Hepatocyte (in vitro differentiated cells): ENCODE measurements around the gene ACTR8. TPM values are rescaled to one million over a fixed set of nuclear protein-coding genes. Genes with fewer than 3 reads are reported as not detected.

Source experiments
- DNase-seq: peaks from one replicate; pipeline ENCODE4 v3.0.0-alpha.2; 2016; ENCODE audit warnings: low spot score
- H2AFZ ChIP-seq: fragments of 200-600 bp; sonication (generic); 2 replicates; pipeline ENCODE4 v1.6.0; 2016; ENCODE audit warnings: antibody characterized with exemption, mild to moderate bottlenecking
- H3K27ac ChIP-seq: fragments of 200-600 bp; sonication (generic); 2 replicates; pipeline ENCODE4 v1.5.1; 2016; ENCODE audit warnings: mild to moderate bottlenecking
- H3K27me3 ChIP-seq: fragments of 200-600 bp; sonication (generic); 2 replicates; pipeline ENCODE4 v1.6.1; 2016
- H3K36me3 ChIP-seq: fragments of 200-600 bp; sonication (generic); replicated peaks from 2 replicates; pipeline ENCODE4 v1.5.1; 2016; ENCODE audit warnings: low read depth; ENCODE audit not compliant: insufficient read depth
- H3K4me1 ChIP-seq: fragments of 200-600 bp; sonication (generic); 2 replicates; pipeline ENCODE4 v1.5.1; 2016; ENCODE audit warnings: mild to moderate bottlenecking, moderate library complexity; ENCODE audit not compliant: insufficient read depth
- H3K4me2 ChIP-seq: fragments of 200-600 bp; sonication (generic); 2 replicates; pipeline ENCODE4 v1.6.0; 2016
- H3K4me3 ChIP-seq: fragments of 200-600 bp; sonication (generic); 2 replicates; pipeline ENCODE4 v1.5.1; 2016; ENCODE audit warnings: mild to moderate bottlenecking
- H3K79me2 ChIP-seq: fragments of 200-600 bp; sonication (generic); 2 replicates; pipeline ENCODE4 v1.6.0; 2017; ENCODE audit warnings: mild to moderate bottlenecking
- H3K9me2 ChIP-seq: fragments of 200-600 bp; sonication (generic); replicated peaks from 2 replicates; pipeline ENCODE4 v1.6.0; 2017; ENCODE audit warnings: mild to moderate bottlenecking; ENCODE audit not compliant: insufficient read depth
- H3K9me3 ChIP-seq: fragments of 200-600 bp; sonication (generic); 2 replicates; pipeline ENCODE4 v1.5.1; 2016; ENCODE audit warnings: low read depth, mild to moderate bottlenecking
- H4K20me1 ChIP-seq: fragments of 200-600 bp; sonication (generic); 2 replicates; pipeline ENCODE4 v1.6.0; 2016; ENCODE audit warnings: mild to moderate bottlenecking; ENCODE audit not compliant: insufficient read depth, poor library complexity, severe bottlenecking
- CTCF ChIP-seq: fragments of 200-600 bp; sonication (generic); IDR thresholded peaks from 2 replicates; pipeline ENCODE4 v1.5.1; 2016; ENCODE audit warnings: antibody characterized with exemption, mild to moderate bottlenecking; ENCODE audit not compliant: poor library complexity
- EZH2 ChIP-seq: fragments of 200-600 bp; sonication (generic); IDR thresholded peaks from 2 replicates; pipeline ENCODE4 v1.6.1; 2016; ENCODE audit warnings: antibody characterized with exemption, mild to moderate bottlenecking, borderline replicate concordance
- EZH2phosphoT487 ChIP-seq: fragments of 200-600 bp; sonication (generic); IDR thresholded peaks from one replicate; pipeline ENCODE4 v1.6.1; 2018; ENCODE audit warnings: antibody characterized with exemption, mild to moderate bottlenecking, low read depth, moderate library complexity; ENCODE audit not compliant: unreplicated experiment, severe bottlenecking
- WGBS: methylation state at CpG from one replicate; pipeline ENCODE4 v1.1.6; 2016; ENCODE audit warnings: low lambda C conversion rate; ENCODE audit errors: missing lambda C conversion rate; 5-methylcytosine and 5-hydroxymethylcytosine counted together
- polyA plus RNA-seq: library from polyadenylated mRNA; unstranded; fragments of >200 nt; fragmentation: Nextera tagmentation; extraction: Ambion mirVana; gene quantifications from 2 replicates; pipeline ENCODE4 v1.2.1, GENCODE V29; 2016
- total RNA-seq: library from RNA; depleted of rRNA; stranded (reverse); fragments of >200 nt; gene quantifications from 2 replicates; pipeline ENCODE4 v1.2.3, GENCODE V29; 2014

Gene ACTR8
- total and polyA plus RNA-seq, 2 experiments from 2014 or later = 19.6 to 29.1 TPM

- peaks cover 7% of the 10 kb centered on the region for H3K4me1 ChIP-seq
- DNase-seq = no peak
- no peaks in the 10 kb centered on the region for H3K79me2 ChIP-seq
- H3K9me2 ChIP-seq = no peaks in the 10 kb centered on the region
- H3K4me3 ChIP-seq = no peak overlapping the region
- H3K9me3 ChIP-seq = no peaks in the 10 kb centered on the region
- TF ChIP-seq CTCF (no peak), EZH2phosphoT487 (no peak), EZH2 (no peak)
- no peak overlapping the region for H2AFZ ChIP-seq
- no peaks in the 10 kb centered on the region for H4K20me1 ChIP-seq
- no peaks in the 10 kb centered on the region for H3K36me3 ChIP-seq
- H3K27ac ChIP-seq = no peak overlapping the region
- no peak overlapping the region for H3K4me2 ChIP-seq
- H3K27me3 ChIP-seq = no peaks in the 10 kb centered on the region
- WGBS = 89% methylated on average over 20 of the region's 21 CpGs
Measured at GRCh38 chr3:53820756-53821580, 61.0 kb downstream of the ACTR8 start.

- no peaks in the 10 kb centered on the region for H3K36me3 ChIP-seq
- H3K9me2 ChIP-seq = no peaks in the 10 kb centered on the region
- H4K20me1 ChIP-seq = no peaks in the 10 kb centered on the region
- H2AFZ ChIP-seq = no peak overlapping the region
- TF ChIP-seq EZH2 (no peak), EZH2phosphoT487 (no peak), CTCF (no peak)
- H3K4me1 ChIP-seq = peaks cover 7% of the 10 kb centered on the region
- WGBS = 91% methylated on average over 5 of the region's 5 CpGs
- H3K79me2 ChIP-seq = no peaks in the 10 kb centered on the region
- no peak overlapping the region for H3K4me2 ChIP-seq
- no peak overlapping the region for H3K27ac ChIP-seq
- H3K9me3 ChIP-seq = no peaks in the 10 kb centered on the region
- H3K4me3 ChIP-seq = no peak overlapping the region
- no peaks in the 10 kb centered on the region for H3K27me3 ChIP-seq
- no peak for DNase-seq
Measured at GRCh38 chr3:53820084-53820483, 61.9 kb downstream of the ACTR8 start.

GRCh38 chr3:53819163-53819868, 62.6 kb downstream of the ACTR8 start:
- no peaks in the 10 kb centered on the region for H4K20me1 ChIP-seq
- no peak overlapping the region for H3K27ac ChIP-seq
- H3K79me2 ChIP-seq = no peaks in the 10 kb centered on the region
- H3K27me3 ChIP-seq = no peaks in the 10 kb centered on the region
- DNase-seq = no peak
- no peaks in the 10 kb centered on the region for H3K9me2 ChIP-seq
- H2AFZ ChIP-seq = no peak overlapping the region
- no peaks in the 10 kb centered on the region for H3K9me3 ChIP-seq
- H3K36me3 ChIP-seq = no peaks in the 10 kb centered on the region
- TF ChIP-seq EZH2phosphoT487 = no peak
- TF ChIP-seq CTCF = no peak
- TF ChIP-seq EZH2 = no peak
- H3K4me3 ChIP-seq = no peak overlapping the region
- WGBS = 95% methylated on average over 14 of the region's 14 CpGs
- H3K4me1 ChIP-seq = peaks cover 7% of the 10 kb centered on the region
- H3K4me2 ChIP-seq = no peak overlapping the region
